GM12864 (cell line): ENCODE data around the gene CEACAM20.
"Not testable (repeated sequence)": the region's sequence is repeated elsewhere in the genome, so short reads cannot be mapped to it uniquely, and the experiment has no call there.

Experiments used
- DNase-seq: peaks from one replicate; pipeline ENCODE4 v3.0.0-alpha.2; 2011; ENCODE audit warnings: low read depth
- H3K4me3 ChIP-seq: 2 replicates; pipeline ENCODE4 v1.5.1; 2011; ENCODE audit warnings: mild to moderate bottlenecking, low read depth, low read length, control low read depth
- TF ChIP-seq, protein P1 (sequence below): IDR thresholded peaks from 2 replicates; pipeline ENCODE4 v1.5.1; 2011; ENCODE audit warnings: low read depth, mild to moderate bottlenecking, moderate library complexity, low read length, control low read depth, inconsistent platforms; ENCODE audit errors: missing control alignments

CEACAM20 gene

DNA sequence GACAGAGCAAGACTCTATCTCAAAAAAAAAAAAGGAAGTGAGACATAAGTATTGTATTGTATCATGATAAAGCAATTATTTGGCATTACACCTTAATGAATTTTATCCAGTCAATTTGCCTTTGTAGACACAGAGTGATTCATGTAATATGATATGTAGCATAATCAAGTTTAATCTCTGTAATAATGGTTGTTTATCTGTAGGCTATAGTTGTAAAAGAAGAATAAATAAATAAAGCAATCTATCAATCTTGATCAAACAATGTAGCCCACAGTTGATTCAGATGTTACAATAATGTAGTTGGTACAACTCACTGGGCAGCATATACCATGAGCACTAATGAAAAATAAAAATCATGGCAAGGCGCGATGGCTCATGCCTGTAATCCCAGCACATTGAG lies 28.5 kb upstream of the CEACAM20 start:
- TF ChIP-seq, protein P1, sequence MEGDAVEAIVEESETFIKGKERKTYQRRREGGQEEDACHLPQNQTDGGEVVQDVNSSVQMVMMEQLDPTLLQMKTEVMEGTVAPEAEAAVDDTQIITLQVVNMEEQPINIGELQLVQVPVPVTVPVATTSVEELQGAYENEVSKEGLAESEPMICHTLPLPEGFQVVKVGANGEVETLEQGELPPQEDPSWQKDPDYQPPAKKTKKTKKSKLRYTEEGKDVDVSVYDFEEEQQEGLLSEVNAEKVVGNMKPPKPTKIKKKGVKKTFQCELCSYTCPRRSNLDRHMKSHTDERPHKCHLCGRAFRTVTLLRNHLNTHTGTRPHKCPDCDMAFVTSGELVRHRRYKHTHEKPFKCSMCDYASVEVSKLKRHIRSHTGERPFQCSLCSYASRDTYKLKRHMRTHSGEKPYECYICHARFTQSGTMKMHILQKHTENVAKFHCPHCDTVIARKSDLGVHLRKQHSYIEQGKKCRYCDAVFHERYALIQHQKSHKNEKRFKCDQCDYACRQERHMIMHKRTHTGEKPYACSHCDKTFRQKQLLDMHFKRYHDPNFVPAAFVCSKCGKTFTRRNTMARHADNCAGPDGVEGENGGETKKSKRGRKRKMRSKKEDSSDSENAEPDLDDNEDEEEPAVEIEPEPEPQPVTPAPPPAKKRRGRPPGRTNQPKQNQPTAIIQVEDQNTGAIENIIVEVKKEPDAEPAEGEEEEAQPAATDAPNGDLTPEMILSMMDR, result no peak
- no peak for DNase-seq
- H3K4me3 ChIP-seq, result no peak overlapping the region

DNA sequence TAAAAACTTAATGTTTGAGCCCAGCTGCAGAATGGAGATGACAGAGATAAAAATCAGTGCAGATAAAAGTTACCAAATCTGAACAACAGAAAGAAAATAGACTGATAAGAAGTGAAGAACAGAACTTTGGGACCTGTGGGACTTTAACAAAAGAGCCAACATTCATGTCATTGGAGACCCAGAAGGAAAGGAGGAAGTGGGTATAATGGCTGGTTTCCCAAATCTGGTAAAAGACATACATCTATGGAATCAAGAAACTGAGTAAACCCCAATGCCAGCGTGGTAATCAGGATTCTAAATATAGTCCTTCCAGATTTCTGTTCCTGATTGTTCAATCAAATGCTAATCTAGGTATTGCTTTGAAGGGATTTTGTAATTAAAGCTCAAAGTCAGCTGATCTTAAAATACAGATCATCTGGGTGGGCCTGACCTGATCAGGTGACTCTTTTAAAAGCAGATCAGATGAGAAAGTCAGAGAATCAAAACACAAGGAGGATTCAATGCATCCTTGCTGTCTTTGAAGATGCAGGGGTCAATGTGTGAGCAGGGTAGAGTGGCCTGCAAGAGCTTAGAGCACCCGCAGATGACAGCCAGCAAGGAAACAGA lies 25.3 kb upstream of the CEACAM20 start:
- no peak for DNase-seq
- TF ChIP-seq, protein P1, result no peak
- no peak overlapping the region for H3K4me3 ChIP-seq

DNA sequence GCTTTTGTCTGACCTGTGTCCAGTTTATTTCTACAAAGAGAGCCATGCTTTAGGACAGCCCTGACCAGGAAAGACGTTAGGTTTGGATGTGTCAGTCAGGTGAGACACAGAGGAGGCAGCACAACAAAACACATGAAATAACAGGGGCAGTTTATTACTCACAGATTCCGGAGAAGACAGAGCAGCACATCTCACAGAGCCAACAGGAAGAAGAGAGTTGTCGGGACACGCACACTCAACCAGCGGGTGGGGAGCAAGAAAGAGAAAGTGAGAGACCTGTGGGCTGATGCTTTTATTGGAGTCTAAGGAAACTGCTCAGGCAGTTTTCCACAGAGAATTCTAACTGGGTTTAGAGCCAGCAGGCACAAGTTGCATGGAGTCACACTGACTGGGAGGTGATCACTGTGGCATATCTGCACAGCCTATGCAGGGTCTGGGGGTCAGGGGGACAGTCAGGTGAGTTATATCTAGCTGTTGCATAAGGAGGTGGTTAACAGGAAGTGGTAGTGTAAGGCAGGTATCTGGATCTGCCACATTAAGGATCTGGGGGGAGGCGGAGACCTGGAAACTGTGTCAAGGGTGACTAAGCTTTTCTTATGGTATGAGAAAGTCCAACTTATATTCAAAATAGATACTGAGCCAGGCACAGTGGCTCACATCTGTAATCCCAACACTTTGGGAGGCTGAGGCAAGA lies 24.1 kb upstream of the CEACAM20 start:
- TF ChIP-seq, protein P1, result no peak
- no peak for DNase-seq
- no peak overlapping the region for H3K4me3 ChIP-seq

DNA sequence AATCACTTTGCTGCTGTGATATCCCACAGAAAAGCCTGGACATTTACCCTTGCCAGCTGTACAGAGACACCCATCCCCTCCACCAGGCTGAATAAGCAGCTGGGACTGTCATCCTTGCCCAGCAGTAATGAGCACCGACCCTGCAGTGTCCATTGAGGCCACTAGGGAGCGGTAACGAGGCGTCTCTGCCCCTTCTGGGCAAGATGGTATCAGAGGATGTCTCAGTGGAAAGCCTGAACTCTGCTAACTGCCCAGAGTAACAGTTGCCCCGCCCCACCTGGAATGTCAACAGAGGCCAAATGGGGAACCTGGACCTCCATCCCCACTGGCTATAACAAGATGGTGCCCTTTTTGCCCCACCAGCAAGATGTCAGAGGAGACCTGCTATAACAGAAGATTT lies 22.8 kb upstream of the CEACAM20 start:
- no peak overlapping the region for H3K4me3 ChIP-seq
- TF ChIP-seq, protein P1, result peak; percentile 62
- DNase-seq, result no peak

DNA sequence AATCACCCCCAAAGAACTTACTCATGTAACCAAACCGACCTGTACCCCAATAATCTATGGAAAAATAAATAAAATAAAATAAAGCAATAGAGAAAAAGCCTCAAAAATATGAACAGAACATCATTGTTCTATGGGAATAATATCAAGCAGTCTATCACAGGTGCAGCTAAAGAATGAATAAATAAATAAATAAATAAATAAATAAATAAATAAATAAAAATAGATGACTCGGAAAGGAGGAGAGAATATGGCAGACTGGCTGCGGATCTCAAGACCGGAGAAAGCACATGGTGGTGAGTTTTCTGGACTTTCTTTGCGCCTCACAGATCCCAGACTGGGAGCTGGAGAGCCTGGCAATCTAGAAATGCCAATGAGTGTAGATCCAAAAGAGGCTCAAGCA lies 22.4 kb upstream of the CEACAM20 start:
- no peak for DNase-seq
- no peak overlapping the region for H3K4me3 ChIP-seq
- TF ChIP-seq, protein P1, result no peak

DNA sequence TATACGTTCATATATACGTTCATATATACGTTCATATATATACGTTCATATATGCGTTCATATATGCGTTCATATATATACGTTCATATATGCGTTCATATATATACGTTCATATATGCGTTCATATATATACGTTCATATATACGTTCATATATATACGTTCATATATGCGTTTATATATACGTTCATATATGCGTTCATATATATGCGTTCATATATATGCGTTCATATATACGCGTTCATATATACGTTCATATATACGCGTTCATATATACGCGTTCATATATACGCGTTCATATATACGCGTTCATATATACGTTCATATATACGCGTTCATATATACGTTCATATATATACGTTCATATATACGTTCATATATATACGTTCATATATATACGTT lies 21.5 kb upstream of the CEACAM20 start:
- not testable (repeated sequence) for DNase-seq, H3K4me3 ChIP-seq

DNA sequence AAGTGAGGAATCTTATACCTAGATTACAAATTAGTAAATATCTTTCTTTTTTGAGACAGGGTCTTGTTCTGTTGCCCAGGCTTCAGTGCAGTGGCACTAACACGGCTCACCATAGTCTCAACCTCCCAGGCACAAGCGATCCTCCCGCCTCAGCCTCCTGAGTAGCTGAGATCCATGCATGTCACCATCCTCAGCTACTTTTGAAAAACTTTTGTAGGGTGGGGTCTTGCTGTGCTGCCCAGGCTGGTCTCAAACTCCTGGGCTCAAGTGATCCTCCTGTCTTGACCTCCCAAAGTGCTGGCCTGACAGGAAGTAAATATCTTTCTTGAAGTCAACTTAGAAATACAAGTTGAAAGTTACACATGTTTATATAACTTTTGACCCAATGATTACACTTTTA lies 20.0 kb upstream of the CEACAM20 start:
- TF ChIP-seq, protein P1, result no peak
- no peak for DNase-seq
- no peak overlapping the region for H3K4me3 ChIP-seq
